GM23248 (cell line): ENCODE results near the gene RAD54L2.

Source experiments
- EZH2 ChIP-seq: fragments of 200-600 bp; sonication (generic); IDR thresholded peaks from 2 replicates; pipeline ENCODE4 v1.6.1; 2018; ENCODE audit warnings: antibody characterized with exemption, mild to moderate bottlenecking; ENCODE audit not compliant: insufficient read depth, poor library complexity, severe bottlenecking
- EZH2phosphoT487 ChIP-seq: fragments of 200-600 bp; sonication (generic); IDR thresholded peaks from 2 replicates; pipeline ENCODE4 v1.6.1; 2018; ENCODE audit warnings: antibody characterized with exemption, moderate library complexity, mild to moderate bottlenecking, low read depth; ENCODE audit not compliant: insufficient read depth

DNA sequence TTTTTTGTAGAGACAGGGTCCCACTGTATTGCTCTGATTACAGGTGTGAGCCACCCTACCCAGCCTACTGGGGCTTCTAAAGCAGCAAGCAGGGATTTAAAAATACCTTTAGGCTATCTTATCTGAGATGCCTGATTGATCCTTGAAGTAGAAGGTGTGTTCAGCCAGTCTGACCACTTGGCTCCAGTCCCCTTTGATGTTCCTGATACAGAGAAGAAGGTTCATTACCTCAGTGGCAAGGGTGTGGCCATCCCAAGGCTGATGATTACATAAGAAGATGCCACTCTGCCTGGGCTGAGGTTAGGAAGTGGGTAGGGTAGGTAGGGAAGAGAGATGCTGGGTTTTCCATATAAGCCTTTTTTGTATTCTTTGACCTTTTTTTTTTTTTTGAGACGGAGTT is 27.5 kb upstream of the RAD54L2 start:
- TF ChIP-seq EZH2 (no peak), EZH2phosphoT487 (no peak)
